ENCODE measurements around the gene NRXN3.

DNA sequence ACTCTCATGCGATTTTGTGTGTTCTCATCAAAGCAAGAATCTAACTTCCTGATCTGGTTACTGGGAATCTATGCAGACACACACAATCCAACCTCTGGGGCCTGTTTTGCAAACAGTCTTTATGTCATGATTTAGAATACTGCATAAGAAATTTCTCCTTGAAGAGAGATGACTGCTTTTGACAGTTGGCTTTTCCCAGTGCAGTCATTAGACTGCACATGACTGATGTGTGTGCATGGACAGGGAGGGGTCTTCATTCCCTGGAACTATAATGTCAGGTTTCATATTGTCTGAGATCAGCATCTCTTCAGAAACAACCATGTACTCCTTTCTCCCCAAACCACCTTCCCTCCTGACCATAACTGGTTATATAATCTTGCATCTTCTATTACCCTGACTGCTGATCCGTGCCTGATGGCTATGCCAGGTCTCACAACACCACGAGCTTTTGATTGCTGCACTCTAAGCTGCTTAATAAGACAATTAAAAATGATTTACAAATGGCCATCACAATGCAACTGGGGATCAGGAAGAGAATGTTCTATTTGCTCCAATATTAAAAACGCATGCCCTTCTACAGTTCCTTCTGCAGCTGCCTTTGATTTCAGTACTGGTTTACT is 995.4 kb downstream of the NRXN3 start:
- no peak for TF ChIP-seq GATA2 (IDR thresholded peaks at IDR 0.05; ENCODE audit: low read depth, low read length)
- TF ChIP-seq GATA3 (IDR thresholded peaks at IDR 0.05; ENCODE audit: low read depth, low read length), result no peak

Measured in SH-SY5Y (cell line).